Stimulated activated naive CD8-positive, alpha-beta T cell treated with anti-CD3 and anti-CD28 coated beads, Interleukin-15, Interleukin-2, amounts not matched to agents 100 U/mL and 50 U/mL, for 24 hours (primary cell): ENCODE measurements around the gene PCDHA7.
A peak's percentile ranks its signal among the peaks of the same experiment; 100 is the strongest.
"Not testable (repeated sequence)": the region's sequence is repeated elsewhere in the genome, so short reads cannot be mapped to it uniquely, and the experiment has no call there.

Experiments
- ATAC-seq: fragments of 150-1000 bp; cut with Tn5 transposase; one replicate; pipeline ENCODE4 v1.10.0; 2021
- DNase-seq: peaks from one replicate; pipeline ENCODE4 v3.0.0; 2021

Gene PCDHA7

GRCh38 chr5:140833993-140834392, at the start of gene PCDHA7:
PCDHA7 (plus strand) TSS chr5:140834269; CDS start chr5:140834384, 115 bp downstream.
- no peak for ATAC-seq
- DNase-seq = no peak

GRCh38 chr5:140785905-140786686, 48.0 kb upstream of the PCDHA7 start, which contains the start of gene PCDHA1:
PCDHA1 (plus strand) TSS chr5:140786140.
- ATAC-seq (no peak), DNase-seq (no peak)

GRCh38 chr5:140787422-140787821, 46.6 kb upstream of the PCDHA7 start:
- DNase-seq, ATAC-seq: not testable (repeated sequence)

GRCh38 chr5:140787849-140788504, 46.1 kb upstream of the PCDHA7 start:
- not testable (repeated sequence) for ATAC-seq, DNase-seq

GRCh38 chr5:140791089-140791488, 43.0 kb upstream of the PCDHA7 start:
- no peak for ATAC-seq
- no peak for DNase-seq

GRCh38 chr5:140794595-140795258, 39.3 kb upstream of the PCDHA7 start, which contains the start of gene PCDHA2:
PCDHA2 (plus strand) TSS chr5:140794852.
- ATAC-seq (no peak), DNase-seq (no peak)

- DNase-seq (no peak), ATAC-seq (no peak)
Measured at GRCh38 chr5:140795259-140795641, 38.8 kb upstream of the PCDHA7 start.

GRCh38 chr5:140796072-140796717, 37.9 kb upstream of the PCDHA7 start:
- DNase-seq, ATAC-seq: not testable (repeated sequence)

GRCh38 chr5:140796718-140797095, 37.4 kb upstream of the PCDHA7 start:
- no peak for ATAC-seq
- no peak for DNase-seq

- ATAC-seq = no peak
- no peak for DNase-seq
Measured at GRCh38 chr5:140800816-140801493, 33.1 kb upstream of the PCDHA7 start, which contains the start of gene PCDHA3. PCDHA3 (plus strand) TSS chr5:140801057.

- DNase-seq = no peak
- no peak for ATAC-seq
Measured at GRCh38 chr5:140801494-140801841, 32.6 kb upstream of the PCDHA7 start.

- ATAC-seq, DNase-seq: not testable (repeated sequence)
Measured at GRCh38 chr5:140802381-140802780, 31.7 kb upstream of the PCDHA7 start.

- ATAC-seq = no peak
Measured at GRCh38 chr5:140802781-140803271, 31.2 kb upstream of the PCDHA7 start.

GRCh38 chr5:140806834-140807775, 27.0 kb upstream of the PCDHA7 start, which contains the start of gene PCDHA4:
PCDHA4 (plus strand) TSS chr5:140807068.
- peak; percentile 23 for DNase-seq
- no peak for ATAC-seq

More at GRCh38 chr5:140802781-140803271, 31.2 kb upstream of the PCDHA7 start:
- no peak for DNase-seq

GRCh38 chr5:140808241-140808888, 25.7 kb upstream of the PCDHA7 start:
- not testable (repeated sequence) for DNase-seq, ATAC-seq

GRCh38 chr5:140808889-140809291, 25.2 kb upstream of the PCDHA7 start:
- DNase-seq (no peak), ATAC-seq (no peak)

GRCh38 chr5:140821375-140822280, 12.4 kb upstream of the PCDHA7 start, which contains the start of gene PCDHA5:
PCDHA5 (plus strand) TSS chr5:140821613.
- ATAC-seq = no peak
- DNase-seq = peak; percentile 45

GRCh38 chr5:140822281-140822629, 11.8 kb upstream of the PCDHA7 start:
- DNase-seq = no peak
- ATAC-seq = no peak

GRCh38 chr5:140822969-140823368, 11.1 kb upstream of the PCDHA7 start:
- not testable (repeated sequence) for ATAC-seq

More at GRCh38 chr5:140822969-140823368, 11.1 kb upstream of the PCDHA7 start:
- not testable (repeated sequence) for DNase-seq
